Stimulated activated CD8-positive, alpha-beta memory T cell treated with anti-CD3 and anti-CD28 coated beads, Interleukin-12 subunit alpha, Interleukin-12 subunit beta, amount 100 ng/mL, for 1 hour (primary cell): ENCODE data around the gene COL6A1.
"Not testable (repeated sequence)": the region's sequence is repeated elsewhere in the genome, so short reads cannot be mapped to it uniquely, and the experiment has no call there.

ENCODE experiments used
- DNase-seq: peaks from one replicate; pipeline ENCODE4 v3.0.0-alpha.2; 2020; ENCODE audit warnings: low read depth

The COL6A1 gene

DNA sequence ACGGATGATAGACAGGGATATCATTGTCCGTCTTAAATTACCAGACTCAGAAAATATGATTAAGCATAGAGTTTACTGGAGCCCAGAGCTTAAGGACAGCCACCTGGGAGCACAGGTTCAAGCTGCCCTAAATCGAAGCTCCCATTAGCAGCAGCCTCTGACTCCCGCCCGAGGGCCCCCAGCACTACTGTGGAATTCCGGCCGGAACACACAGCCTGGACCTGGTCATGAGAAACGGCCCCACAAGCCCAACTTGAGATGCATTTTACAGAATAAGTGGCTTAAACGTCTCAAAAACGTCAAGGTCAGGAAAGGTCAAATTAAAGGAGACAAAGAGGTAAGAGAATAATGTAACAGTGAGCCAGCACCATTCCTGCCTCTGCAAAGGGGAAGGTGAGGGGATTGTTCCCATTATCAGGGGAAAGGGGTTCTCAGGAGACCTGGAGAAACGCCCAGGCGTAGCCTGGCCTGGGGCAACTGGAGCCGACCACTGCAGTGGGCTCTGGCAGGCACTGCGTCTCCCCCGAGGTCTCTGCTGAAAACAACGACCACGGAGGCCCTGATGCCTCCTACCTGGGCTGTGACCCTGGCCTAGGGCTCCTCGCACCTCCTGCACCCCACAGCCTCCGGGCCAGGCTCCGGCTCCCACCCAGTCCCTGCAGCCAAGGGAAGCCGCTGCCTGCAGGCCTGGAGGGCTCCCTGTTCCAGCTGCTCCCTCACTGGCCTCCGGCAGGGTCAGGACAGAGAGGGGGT is 11.5 kb upstream of the COL6A1 start:
- DNase-seq = no peak

DNA sequence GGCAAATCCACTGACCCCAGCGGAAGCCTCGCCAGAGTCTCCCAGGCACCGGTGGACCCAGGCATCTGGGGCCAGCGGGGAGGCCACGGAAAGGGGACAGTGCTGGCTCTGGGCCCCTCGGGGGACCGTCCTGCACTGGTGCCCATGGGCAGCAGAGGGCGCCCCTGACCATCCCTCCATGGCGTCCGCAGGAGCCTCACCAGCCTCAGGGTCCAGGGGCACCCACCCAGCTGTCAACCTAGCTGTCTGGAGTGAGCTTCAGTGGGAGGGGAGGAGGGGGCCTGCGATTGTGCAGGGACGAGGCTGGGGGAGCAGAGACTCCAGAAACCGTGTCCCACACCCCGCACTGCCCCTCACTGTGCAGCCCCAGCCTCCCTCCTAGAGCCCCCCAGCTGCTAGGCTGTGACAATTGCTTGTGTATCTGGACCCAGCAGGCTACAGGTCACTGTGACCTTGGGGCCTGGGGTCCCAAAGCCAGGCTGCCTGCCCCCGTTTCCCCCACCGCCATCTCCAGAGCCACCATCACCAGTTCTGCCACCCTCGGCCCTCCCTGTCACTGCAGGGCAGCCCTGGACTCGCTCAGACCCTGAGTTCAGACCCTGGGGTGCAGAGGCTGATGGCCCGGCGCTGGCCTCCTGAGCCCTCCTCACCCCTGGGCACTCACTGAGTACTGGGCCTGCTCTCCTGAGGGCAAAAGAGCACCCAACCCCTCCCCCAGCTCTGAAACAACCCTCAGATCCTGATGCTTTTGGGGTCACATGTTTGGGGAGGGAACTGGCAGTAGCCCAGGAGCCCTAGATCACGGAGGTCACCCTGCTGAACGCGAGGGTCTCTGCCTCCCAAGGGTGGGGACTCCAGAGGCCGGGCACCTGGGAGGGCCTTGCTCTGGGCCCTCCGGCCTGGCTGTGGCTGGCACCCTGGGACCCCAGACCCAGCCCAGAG is 10.6 kb upstream of the COL6A1 start:
- DNase-seq = peak; percentile 34

DNA sequence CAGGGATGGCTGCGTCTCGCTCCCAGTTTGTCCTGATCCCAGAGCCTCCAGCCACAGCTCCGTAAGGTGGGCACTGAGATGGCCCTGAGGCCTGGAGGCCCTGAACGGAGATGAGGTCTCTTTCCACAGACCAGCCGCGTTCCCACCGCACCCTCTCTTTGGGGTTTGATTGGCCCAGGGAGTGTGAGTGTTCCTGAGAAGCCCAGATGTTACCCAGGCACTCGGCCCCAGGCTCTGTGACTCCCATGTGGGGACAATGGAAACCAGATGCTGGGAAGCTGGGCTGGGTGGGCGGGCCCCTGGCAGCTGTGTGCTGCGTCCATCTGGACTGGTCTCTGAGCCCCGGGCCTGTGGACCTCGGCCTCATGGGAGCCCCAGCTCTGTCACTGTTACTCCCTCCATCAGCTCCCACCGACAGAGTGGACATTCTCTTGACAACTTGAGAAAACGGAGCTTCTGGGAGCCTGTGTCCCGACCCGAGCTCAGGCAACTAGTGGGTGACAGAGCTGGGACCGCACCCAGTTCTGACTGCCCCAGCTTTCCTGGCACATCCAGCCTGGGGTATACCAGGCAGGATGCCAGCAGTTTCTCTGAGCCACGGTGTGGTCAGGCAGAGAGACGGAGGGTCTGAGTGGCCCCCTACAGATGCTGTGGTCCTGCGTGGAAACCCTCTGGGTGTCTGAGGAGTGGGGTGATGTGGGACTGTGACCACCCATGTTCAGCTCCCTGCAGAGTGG is 9.8 kb upstream of the COL6A1 start:
- DNase-seq = no peak

DNA sequence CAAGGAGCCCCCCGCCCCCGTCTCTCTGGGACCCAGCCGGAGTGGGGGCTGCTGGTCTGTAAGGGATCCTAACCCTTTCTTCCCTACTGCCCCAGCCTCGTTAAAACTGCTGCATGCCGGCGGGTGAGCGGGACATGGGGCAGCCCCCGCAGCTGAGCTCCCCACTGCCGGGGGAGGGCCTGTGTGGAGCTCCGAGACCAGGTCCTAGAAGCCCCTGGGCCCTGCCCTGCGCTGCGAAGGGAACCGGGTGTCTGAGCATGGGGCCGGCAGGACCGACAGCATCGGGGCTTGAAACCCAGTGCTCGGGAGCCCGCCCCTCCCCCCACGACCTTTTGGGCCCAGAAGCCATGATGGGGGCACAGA is 9.2 kb upstream of the COL6A1 start:
- no peak for DNase-seq

DNA sequence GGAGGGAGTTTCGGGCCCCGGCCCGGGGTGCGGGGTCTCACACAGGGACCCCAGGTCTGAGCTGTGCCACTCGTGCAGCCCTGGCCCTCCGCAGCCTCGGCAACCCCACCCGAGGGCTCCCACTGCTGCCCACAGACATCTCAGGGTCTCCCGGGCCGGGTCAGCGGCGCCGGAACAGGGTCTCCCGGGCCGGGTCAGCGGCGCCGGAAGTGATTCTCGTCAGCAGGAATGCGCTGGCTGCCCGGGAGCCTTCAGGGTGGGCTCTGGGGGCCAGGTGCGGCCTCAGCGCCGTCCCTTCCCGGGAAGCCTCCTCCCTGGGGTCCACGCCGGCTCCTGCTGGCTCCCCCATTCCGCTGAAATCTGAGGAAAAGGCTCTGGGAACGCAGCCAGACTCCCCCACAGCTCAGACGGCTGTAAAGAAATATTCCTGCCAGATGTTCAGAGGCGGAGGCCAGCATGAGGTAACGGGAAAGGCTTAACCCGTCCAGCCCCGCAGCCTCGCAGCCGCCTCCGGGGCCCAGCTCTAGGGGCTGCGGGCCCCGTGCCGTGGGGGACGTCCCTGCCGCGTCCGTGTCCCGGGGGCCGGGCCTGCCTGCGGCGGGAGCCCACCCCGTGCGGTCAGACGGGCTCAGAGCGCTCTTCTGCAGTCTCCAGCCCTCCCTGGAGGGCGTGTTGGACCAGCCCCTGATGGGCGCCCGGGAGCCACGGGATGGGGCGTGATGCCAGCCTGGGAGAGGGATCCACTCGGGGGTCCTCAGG is 8.7 kb upstream of the COL6A1 start:
- no peak for DNase-seq

DNA sequence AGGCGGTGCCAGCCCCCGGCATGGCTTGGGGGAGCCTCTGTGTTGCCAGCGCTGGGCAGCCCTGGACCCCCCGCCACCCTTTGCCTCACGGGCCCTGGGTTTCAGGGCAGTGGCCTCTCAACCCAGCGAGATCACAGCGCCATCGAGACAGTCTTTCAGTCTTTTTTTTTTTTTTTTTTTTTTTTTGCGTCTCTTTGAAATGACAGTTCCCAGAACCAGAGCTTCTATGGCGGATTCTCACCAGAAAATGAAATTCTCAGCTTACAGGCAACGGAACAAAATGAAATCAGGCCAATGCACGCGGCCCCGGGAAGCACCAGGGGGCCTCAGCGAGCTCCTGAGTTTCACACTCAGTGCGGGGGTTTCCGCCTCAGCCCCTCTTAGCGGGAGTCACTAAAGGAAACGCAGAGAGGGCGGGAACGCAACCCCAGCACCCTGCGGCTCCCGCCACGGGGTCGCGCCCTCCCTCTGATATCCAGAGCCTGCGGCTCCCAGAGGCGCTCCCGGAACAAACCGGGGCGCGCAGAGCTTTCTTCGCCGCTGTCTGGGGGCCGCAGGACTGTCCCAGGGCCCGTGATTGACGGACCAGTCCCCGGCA is 8.0 kb upstream of the COL6A1 start:
- peak; percentile 76 for DNase-seq

DNA sequence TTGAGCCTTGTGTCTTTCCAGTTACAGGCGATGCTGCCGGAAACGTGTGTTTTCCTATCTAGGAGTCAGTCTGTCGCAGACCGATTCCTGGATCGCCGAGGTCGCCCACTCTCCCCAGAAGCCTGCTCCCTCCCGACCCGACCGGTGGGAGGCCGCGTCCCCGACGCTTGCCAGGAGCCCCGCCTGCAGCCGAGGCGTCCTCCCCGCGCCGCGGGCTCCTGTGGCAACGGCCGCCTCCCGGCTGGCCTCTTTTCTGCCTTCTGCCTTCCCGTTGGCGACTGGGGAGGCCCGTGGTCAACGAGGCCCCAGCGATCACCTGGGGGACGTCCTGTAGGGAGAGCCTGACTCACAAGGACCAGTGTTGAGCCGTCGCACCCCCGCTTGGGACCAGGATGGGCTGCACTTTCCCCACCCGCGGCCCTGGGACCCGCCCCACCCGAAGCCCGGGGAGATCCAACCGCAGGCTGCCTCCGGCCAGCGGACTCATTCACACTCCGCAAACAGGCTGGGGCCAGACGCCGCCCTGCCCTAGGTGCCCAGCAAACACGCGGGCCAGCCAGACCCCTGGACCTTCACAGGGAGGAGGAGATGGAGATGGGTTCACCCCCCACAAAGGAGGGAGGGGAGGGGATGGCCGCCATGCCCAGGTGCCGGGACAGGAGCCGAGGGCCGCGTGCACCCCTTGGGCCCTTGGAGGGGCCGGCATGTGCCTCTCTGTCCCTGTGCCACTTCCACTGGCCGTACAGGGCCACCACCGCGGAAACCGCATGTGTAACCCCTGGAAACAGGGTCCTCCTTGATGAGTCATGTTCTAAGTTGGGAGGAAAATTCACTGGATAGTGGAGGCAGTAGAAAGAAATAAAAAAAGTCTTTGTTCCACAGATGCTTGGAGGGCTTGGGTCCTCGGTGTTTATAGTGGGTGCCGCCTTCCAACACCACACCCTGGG is 7.2 kb upstream of the COL6A1 start:
- no peak for DNase-seq

DNA sequence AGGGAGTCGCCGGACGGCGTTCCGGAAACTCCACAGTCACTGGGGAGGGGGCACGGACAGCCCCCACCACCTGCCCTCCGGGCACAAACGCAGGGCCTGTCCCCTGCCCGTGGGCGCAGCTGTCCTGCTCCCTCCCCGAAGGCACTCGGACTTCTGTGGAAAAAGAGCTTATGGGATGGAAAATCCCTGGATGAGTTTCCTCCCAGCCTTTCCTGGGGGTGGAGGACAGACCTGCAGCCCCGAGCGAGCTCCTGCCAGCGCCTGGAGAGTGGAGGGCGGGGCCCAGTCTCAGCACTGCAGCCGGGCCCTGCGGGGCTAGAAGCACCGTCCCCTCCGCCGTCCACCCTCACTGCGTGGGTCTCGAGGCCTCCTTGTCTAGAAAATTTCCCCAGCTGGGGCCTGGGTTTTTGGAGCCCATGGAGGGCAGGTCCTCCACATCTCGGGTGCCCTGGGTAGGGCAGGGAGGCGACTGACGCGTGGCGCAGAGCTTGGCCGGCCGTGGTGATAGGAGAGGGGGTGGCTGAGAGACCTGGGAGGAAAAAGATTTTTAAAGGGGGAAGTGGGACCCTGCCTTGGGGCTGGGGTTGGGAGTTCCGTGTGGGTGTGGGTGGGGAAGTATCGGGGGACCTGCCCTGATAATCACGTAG is 6.4 kb upstream of the COL6A1 start:
- no peak for DNase-seq

DNA sequence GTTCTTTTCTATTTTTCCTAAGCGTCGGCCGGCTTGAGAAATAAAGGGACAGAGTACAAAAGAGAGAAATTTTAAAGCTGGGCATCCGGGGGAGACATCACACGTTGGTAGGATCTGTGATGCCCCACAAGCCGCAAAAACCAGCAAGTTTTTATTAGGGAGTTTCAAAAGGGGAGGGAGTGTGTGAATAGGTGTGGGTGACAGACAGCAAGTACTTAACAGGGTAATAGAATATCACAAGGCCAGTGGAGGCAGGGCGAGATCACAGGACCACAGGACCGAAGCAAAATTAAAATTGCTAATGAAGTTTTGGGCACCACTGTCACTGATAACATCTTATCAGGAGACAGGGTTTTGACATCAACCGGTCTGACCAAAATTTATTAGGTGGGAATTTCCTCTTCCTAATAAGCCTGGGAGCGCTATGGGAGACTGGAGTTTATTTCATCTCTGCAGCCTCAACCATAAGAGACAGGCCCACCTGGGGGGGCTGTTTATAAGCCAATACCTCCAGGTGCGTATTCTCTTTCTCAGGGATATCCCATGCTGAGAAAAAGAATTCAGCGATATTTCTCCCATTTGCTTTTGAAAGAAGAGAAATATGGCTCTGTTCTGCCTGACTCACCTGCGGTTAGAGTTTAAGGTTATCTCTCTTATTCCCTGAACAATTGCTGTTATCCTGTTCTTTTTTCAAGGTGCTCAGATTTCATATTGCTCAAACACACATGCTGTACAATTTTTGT is 5.7 kb upstream of the COL6A1 start:
- DNase-seq = not testable (repeated sequence)

DNA sequence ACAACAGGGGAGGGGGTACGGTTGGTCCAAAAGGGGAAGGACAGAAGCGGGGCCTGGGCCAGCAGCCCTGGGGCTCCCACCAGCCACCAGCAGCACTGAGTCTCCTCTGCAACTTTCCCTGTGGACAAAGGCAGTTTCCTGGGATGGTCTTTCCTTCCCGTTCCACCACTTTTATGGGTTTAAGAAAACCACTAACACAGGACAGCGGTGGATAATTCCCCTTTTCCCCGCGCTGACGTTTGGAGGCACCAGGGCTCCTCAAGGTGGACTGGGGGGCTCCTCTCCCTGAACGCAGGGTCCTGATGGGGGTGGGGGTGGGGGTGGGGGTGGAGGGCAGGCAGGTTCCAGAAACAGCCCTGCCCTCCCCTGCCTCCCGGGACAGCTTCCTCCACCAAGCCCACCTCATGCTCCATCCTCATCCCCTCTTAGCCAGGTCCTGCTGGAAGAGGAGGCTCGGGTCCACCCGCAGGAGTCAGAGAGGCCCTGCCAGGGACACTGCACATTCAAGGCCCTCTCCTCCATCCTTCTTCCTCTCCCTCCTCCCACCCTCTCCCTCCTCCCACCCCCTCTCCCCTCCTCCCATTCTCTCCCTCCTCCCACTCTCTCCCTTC is 4.8 kb upstream of the COL6A1 start:
- no peak for DNase-seq

DNA sequence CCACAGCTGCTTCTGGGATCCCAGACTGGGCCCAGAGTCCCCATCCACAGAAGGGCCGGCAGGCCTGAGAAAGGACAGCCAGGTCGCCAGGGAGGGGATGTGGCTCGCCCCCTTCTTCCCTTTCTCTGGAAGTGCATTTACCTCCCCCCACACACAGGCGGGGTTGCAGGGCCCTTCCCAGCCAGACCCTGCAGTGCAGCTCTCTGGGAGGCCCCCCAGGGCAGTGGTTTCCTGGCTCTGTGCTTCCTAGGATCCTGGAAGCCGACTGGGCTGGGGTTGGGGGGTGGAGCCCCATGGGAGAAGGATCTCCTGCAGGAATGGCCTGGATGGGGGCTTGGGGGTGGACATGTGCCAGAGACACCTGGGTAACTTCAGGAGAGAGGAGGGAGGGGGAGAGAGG is 4.2 kb upstream of the COL6A1 start:
- DNase-seq = no peak

DNA sequence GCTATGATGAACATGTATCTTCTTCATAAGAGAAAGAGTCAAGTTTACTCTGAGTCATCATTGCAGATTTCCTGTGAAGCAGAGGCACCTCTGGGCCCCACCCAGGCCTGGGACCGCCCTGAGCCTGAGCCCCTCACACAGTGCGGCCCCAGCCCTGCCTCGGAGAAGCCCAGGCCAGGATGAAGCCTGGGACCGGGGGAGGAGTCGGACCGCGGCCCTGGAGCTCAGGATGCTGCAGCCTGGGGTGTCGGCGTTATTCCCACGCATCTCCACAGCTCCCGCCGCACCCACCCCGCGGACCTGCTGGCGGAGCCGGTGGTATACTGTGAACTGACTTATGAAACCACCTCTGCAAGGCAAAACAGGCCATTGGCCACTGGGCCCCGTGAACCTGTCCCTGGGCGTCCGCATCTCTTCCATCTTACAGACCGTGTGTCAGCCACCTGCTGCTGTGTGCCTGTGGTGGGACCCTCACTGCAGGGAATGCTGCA is 2.4 kb upstream of the COL6A1 start:
- DNase-seq = no peak

DNA sequence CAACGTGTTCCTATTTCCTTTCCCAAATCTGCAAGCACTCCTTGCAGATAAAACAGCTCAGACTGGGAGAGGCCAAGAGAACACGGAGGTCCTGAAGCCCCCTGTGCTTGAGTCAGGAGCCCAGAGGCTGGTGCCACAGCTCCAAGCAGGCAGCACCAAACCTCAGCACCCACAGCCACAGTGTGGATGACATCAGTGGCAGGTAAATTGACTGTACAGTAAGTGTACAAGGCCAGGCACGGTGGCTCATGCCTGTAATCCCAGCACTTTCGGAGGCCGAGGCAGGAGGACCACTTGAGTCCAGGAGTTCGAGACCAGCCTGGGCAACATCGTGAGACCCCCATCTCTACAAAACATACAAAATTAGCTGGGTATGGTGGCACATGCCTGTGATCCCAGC is 1.9 kb upstream of the COL6A1 start:
- no peak for DNase-seq

DNA sequence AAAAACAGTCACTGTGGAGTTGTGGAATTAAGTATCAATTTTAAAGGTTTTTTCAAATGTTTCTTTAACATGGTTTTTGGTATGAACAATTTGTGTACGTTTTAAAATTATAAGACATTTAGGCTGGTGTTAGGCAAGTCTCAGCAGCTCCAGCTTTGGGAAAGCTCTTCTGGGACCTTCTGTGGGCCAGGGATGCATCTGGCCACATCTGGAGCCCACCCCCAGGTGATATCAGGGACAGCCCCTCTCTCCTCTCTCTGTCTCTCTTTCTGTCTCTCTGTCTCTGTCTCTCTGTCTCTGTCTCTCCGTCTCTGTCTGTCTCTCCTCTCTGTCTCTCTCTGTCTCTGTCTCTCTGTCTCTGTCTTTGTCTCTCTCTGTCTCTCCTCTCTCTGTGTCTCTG is 1.3 kb upstream of the COL6A1 start:
- no peak for DNase-seq

DNA sequence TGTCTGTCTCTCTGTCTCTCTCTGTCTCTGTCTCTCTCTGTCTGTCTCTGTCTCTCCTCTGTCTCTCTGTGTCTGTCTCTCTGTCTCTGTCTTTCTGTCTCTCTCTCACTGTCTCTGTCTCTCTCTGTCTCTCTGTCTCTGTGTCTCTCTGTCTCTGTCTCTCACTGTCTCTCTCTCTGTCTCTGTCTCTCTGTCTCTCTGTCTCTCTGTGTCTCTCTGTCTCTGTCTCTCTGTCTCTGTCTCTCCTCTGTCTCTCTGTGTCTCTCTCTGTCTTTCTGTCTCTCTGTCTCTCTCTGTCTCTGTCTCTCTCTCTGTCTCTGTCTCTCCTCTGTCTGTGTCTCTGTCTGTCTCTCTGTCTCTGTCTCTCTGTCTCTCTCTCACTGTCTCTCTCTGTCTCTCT is 873 bp upstream of the COL6A1 start:
- no peak for DNase-seq

DNA sequence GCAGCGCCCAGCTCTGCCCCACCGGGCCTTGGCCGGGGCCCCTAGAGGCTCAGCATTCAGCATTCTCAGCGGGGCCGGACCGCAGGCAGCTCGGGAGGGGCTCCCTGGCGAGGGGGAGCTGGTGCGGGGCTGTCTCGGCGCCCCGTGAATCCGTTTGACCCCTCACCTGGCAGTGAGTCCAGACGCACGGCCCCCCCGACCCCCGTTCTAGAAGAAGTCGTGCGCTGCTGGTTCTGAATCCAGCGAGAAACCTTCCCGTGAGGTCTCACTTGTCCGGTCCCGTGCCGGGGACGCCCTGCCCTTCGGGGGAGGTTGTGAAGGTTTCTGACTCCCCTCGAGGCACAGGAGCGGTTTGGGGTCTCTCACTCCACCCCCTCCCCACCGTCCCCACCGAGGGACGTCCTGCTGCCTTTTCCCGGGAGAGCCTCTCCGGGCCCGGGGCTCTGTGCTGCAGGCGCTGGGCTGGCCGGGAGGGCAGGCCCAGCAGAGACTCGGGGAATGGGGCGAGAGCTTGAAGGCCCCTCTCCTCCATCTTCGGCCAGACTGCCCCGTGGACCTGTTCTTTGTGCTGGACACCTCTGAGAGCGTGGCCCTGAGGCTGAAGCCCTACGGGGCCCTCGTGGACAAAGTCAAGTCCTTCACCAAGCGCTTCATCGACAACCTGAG is 655 bp downstream of the COL6A1 start:
- DNase-seq = no peak

DNA sequence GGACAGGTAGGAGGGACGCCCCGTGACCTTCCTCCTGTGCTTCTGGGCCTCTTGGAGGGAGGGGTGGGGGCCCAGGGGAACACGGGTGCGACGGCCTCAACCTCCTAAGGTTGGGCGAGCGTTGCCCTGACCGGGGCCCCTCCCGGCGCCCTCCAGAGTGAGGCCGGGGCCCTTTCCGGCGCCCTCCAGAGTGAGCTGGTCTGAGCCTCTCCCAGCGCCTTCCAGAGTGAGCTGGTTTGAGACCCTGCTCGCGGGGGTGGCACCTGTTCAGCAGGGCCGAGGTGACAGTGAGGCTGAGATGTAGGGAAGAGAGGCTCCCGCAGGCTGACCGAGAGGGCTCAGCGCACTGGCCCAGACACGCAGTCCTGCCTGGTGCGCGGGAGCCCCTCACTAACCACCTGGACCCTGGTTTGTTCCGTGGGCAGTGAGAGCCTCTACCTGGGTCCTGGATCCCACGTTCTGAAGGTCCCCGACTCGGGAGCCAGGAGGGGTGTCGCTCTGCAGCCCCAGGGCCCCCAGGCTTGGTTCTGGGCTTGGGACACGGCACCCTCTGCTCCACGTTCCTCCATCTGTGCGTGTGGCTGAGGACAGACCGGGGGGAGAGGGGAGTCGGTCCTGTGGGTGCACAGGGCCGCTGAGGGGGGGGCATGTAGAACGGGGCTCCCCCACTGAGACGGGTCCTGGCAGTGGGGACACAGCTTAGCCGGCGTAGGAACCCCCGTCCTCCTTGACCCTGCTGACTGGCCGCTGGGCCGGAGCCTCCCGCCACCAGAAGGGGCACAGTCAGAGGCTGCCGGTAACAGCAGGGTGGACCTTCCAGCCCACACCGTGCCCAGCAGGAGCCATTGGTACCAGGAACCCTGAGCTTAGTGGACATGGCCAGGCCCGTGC is 1.4 kb downstream of the COL6A1 start:
- DNase-seq = no peak
